ENCODE results near the gene TSPAN9. TPM values are rescaled to one million over a fixed set of nuclear protein-coding genes. Genes with fewer than 3 reads are reported as not detected.

Gene TSPAN9
- total and polyA plus RNA-seq, 10 of the 15 experiments (the other 5 are each of a cell fraction or from before 2014, with no cell fraction given) = 0.03 to 1.0 (median 0.12) TPM; not detected in 5

DNA sequence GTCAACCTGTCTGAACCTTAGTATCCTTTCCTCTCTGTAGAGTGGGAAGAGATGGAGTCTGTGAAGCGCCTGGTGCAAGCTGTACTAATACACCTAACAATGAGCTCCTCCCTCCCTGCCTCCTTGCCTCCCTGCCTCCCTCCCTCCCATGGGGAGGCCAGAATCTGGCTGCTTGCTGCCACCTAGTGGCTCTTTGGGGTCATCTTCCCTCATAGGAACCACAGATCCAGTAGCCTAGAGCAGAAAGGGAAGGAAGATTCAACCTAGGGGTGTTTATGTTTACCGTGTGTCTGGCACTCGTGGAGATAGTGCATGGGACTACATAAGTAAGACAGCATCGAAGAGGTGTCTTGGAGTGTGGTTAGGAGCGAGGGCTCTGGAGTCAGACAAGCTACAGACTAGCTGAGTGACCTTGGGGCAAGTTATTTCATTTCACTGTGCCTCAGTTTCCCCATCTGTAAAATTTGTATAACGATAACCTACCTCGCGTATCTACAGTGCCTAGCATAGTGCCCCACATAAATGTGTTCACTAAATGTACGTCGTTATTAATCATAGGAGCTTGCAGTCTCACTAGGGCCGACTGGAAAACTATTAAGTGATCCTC is 35.5 kb upstream of the TSPAN9 start:
- Histone ChIP-seq H3K4me2 (ENCODE audit: control insufficient read depth, insufficient read depth) (no peak overlapping the region), H3K9me3 (replicated peaks; ENCODE audit: control insufficient read depth, insufficient read depth, low read length) (no peaks in the 10 kb centered on the region), H3K4me3 (no peak overlapping the region), H3K27me3 (replicated peaks in 1 of 2; ENCODE audit: control insufficient read depth in 2 of 2, insufficient read depth in 2 of 2, low read length in 1 of 2) (peaks cover 0 to 2% of the 10 kb centered on the region in 2 experiments; a peak in 1 of 4 replicates), H3K36me3 (ENCODE audit: control insufficient read depth in 2 of 2, insufficient read depth in 2 of 2, low read length in 1 of 2) (no peaks in the 10 kb centered on the region), H4K20me1 (ENCODE audit: control insufficient read depth, insufficient read depth) (no peaks in the 10 kb centered on the region), H2AFZ (ENCODE audit: control insufficient read depth, low read depth, low read length) (no peak overlapping the region), H3K9ac (ENCODE audit: control insufficient read depth, insufficient read depth, low read length) (no peak overlapping the region), H3K79me2 (ENCODE audit: control insufficient read depth, insufficient read depth, low read length) (no peaks in the 10 kb centered on the region), H3K4me1 (ENCODE audit: control insufficient read depth, insufficient read depth, low read length) (no peaks in the 10 kb centered on the region), H3K27ac (ENCODE audit: control insufficient read depth, insufficient read depth) (no peak overlapping the region)
- TF ChIP-seq, protein P1, sequence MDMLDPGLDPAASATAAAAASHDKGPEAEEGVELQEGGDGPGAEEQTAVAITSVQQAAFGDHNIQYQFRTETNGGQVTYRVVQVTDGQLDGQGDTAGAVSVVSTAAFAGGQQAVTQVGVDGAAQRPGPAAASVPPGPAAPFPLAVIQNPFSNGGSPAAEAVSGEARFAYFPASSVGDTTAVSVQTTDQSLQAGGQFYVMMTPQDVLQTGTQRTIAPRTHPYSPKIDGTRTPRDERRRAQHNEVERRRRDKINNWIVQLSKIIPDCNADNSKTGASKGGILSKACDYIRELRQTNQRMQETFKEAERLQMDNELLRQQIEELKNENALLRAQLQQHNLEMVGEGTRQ (IDR thresholded peaks at IDR 0.05; ENCODE audit: borderline replicate concordance, low read depth, low read length) = no peak
- no peak for TF ChIP-seq MTA2 (IDR thresholded peaks at IDR 0.05; ENCODE audit: low read depth)
- TF ChIP-seq HCFC1 (IDR thresholded peaks at IDR 0.05; ENCODE audit: low read length) = no peak
- TF ChIP-seq NR2C2 (IDR thresholded peaks at IDR 0.05; ENCODE audit: borderline replicate concordance, control insufficient read depth, insufficient read length, low read depth) = no peak
- TF ChIP-seq TARDBP (IDR thresholded peaks at IDR 0.05; ENCODE audit: borderline replicate concordance) = no peak
- peak; percentile 77 for TF ChIP-seq RAD21 (IDR thresholded peaks at IDR 0.05; ENCODE audit: insufficient read depth, low read depth, low read length)
- peak; percentile 23; the same call in 1 of the 2 replicates for TF ChIP-seq SMC3 (IDR thresholded peaks at IDR 0.05; ENCODE audit: borderline replicate concordance, low read length)
- TF ChIP-seq, protein P2, sequence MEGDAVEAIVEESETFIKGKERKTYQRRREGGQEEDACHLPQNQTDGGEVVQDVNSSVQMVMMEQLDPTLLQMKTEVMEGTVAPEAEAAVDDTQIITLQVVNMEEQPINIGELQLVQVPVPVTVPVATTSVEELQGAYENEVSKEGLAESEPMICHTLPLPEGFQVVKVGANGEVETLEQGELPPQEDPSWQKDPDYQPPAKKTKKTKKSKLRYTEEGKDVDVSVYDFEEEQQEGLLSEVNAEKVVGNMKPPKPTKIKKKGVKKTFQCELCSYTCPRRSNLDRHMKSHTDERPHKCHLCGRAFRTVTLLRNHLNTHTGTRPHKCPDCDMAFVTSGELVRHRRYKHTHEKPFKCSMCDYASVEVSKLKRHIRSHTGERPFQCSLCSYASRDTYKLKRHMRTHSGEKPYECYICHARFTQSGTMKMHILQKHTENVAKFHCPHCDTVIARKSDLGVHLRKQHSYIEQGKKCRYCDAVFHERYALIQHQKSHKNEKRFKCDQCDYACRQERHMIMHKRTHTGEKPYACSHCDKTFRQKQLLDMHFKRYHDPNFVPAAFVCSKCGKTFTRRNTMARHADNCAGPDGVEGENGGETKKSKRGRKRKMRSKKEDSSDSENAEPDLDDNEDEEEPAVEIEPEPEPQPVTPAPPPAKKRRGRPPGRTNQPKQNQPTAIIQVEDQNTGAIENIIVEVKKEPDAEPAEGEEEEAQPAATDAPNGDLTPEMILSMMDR (IDR thresholded peaks at IDR 0.05 in 2 of 3, conservative IDR thresholded peaks at IDR 0.05 in 1 of 3; ENCODE audit: control insufficient read depth in 2 of 3, extremely low read depth in 1 of 3, insufficient read depth in 1 of 3, low read depth in 3 of 3, low read length in 3 of 3) = peak; percentile 59 to 75 (median 65)
- peak; percentile 46; the same call in 1 of the 2 replicates for TF ChIP-seq SMARCA5 (IDR thresholded peaks at IDR 0.05)
- no peak for TF ChIP-seq SP1 (IDR thresholded peaks at IDR 0.05; ENCODE audit: low read depth, low read length)
- TF ChIP-seq ZNF384 (IDR thresholded peaks at IDR 0.05; ENCODE audit: borderline replicate concordance, low read depth, low read length) = no peak
- no peak for TF ChIP-seq EP300 (IDR thresholded peaks at IDR 0.05; ENCODE audit: borderline replicate concordance in 1 of 2, control insufficient read depth in 1 of 2, low read depth in 2 of 2, low read length in 2 of 2)
- no peak for TF ChIP-seq ESRRA (IDR thresholded peaks at IDR 0.05; ENCODE audit: low read length)
- TF ChIP-seq, protein P3, sequence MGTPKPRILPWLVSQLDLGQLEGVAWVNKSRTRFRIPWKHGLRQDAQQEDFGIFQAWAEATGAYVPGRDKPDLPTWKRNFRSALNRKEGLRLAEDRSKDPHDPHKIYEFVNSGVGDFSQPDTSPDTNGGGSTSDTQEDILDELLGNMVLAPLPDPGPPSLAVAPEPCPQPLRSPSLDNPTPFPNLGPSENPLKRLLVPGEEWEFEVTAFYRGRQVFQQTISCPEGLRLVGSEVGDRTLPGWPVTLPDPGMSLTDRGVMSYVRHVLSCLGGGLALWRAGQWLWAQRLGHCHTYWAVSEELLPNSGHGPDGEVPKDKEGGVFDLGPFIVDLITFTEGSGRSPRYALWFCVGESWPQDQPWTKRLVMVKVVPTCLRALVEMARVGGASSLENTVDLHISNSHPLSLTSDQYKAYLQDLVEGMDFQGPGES (IDR thresholded peaks at IDR 0.05) = no peak
- no peak for TF ChIP-seq SUPT20H (IDR thresholded peaks at IDR 0.05; ENCODE audit: borderline replicate concordance, control insufficient read depth, low read depth, low read length)
- TF ChIP-seq RUNX3 (IDR thresholded peaks at IDR 0.05; ENCODE audit: low read length) = peak; percentile 36; the same call in 1 of the 2 replicates
- ChIA-PET CTCF (interaction anchor here (0.6 to 1.6 kb wide), 12 partner anchors 9 to 566 kb away, joined by 3 to 5 read pairs (median 3); no protein-coding TSS in a partner anchor), SMC1A (ENCODE audit: uncharacterized antibody, unreplicated experiment) (interaction anchor here (1.6 kb wide), 1 partner anchor 157 kb away, joined by 4 read pairs; no protein-coding TSS in a partner anchor), RAD21 (ENCODE audit: unreplicated experiment) (interaction anchor here (0.6 to 1.4 kb wide), 5 partner anchors 20 to 196 kb away, joined by 3 to 6 read pairs (median 4); partner anchors contain the start of gene TULP3), POLR2A (no interaction called here)
- DNase-seq (ENCODE audit: low read depth, low spot score) = peak; percentile 15
- peak; percentile 98 for ATAC-seq
- peak; percentile 77 for FAIRE-seq
- in situ Hi-C loops (cut with MboI) = no loop called here
- intact Hi-C loops (cut with micrococcal nuclease; ENCODE audit: unreplicated experiment) = loop anchor here (1.0 kb wide), 2 partner anchors 156 to 189 kb away; no protein-coding TSS in a partner anchor
- BruUV-seq (replicated peaks) = no TSS peak
- WGBS (ENCODE audit: insufficient coverage, insufficient replicate concordance, low lambda C conversion rate, missing lambda C conversion rate) = 14% methylated on average over 11 of the region's 11 CpGs
